Gastroesophageal sphincter (tissue), 4 donors: ENCODE data around the gene SYNCRIP. TPM values are rescaled to one million over a fixed set of nuclear protein-coding genes. Genes with fewer than 3 reads are reported as not detected.
"Not testable (repeated sequence)": the region's sequence is repeated elsewhere in the genome, so short reads cannot be mapped to it uniquely, and the experiment has no call there.

Source experiments
- ATAC-seq: fragments of 150-250 bp; one replicate; pipeline ENCODE4 v1.9.1; 2016; ENCODE audit warnings: mild to moderate bottlenecking, moderate library complexity
- H3K27ac ChIP-seq, 4 donors: fragments of 200-600 bp; sonication (generic) in 3 of 4; 1 replicate in 3 of 4; 2 replicates in 1 of 4; pipeline ENCODE4 v1.5.1; 2016 to 2019
- H3K27me3 ChIP-seq: fragments of 200-600 bp; sonication (generic); one replicate; pipeline ENCODE4 v1.5.1; 2019
- H3K36me3 ChIP-seq, 2 donors: fragments of 200-600 bp; sonication (generic); one replicate each; pipeline ENCODE4 v1.5.1; 2019; ENCODE audit warnings: control low read depth in 1 of 2
- H3K4me1 ChIP-seq, 3 donors: fragments of 200-600 bp; sonication (generic); 1 replicate in 2 of 3; 2 replicates in 1 of 3; pipeline ENCODE4 v1.5.1; 2016 to 2019; ENCODE audit warnings: control low read depth in 2 of 3
- H3K4me3 ChIP-seq, 2 donors: fragments of 200-600 bp; sonication (generic); one replicate each; pipeline ENCODE4 v1.5.1; 2019; ENCODE audit warnings: mild to moderate bottlenecking in 1 of 2, moderate library complexity in 1 of 2
- H3K9me3 ChIP-seq, 3 donors: fragments of 200-600 bp; sonication (generic); one replicate each; pipeline ENCODE4 v1.5.1; 2017 to 2019; ENCODE audit warnings: control low read depth in 2 of 3
- EP300 ChIP-seq: sonication (generic); formaldehyde crosslinking; IDR thresholded peaks from one replicate; pipeline ENCODE4 v1.6.1; 2017; ENCODE audit warnings: antibody characterized with exemption, mild to moderate bottlenecking
- POLR2A ChIP-seq, 2 donors: fragments of 450-650 bp; IDR thresholded peaks; one replicate each; pipeline ENCODE4 v1.6.1; 2017; ENCODE audit warnings: antibody characterized with exemption in 2 of 2, mild to moderate bottlenecking in 2 of 2, moderate library complexity in 1 of 2
- POLR2AphosphoS5 ChIP-seq: sonication (generic); formaldehyde crosslinking; IDR thresholded peaks from one replicate; pipeline ENCODE4 v1.6.1; 2017; ENCODE audit warnings: antibody characterized with exemption
- WGBS, 2 donors: methylation state at CpG; one replicate each; pipeline ENCODE4 v1.1.5; 2018; ENCODE audit warnings: low coverage in 1 of 2; 5-methylcytosine and 5-hydroxymethylcytosine counted together
- total RNA-seq, 4 donors: library from RNA; depleted of rRNA; stranded (reverse); fragments of >200 nt; gene quantifications; one replicate each; pipeline ENCODE4 v1.1.0, GENCODE V29; 2016
- TF ChIP-seq, protein P1 (sequence below), 4 experiments: fragments of 200-600 bp in 2 of 4; fragments of 450-650 bp in 2 of 4; sonication (generic) in 1 of 4; IDR thresholded peaks; one replicate each; pipeline ENCODE4 v1.5.1; 2017 to 2019; ENCODE audit warnings: antibody characterized with exemption in 4 of 4, mild to moderate bottlenecking in 2 of 4, moderate library complexity in 2 of 4

SYNCRIP gene
- total RNA-seq, 4 donors from 2014 or later = 78.4 to 105 (median 97.9) TPM

DNA sequence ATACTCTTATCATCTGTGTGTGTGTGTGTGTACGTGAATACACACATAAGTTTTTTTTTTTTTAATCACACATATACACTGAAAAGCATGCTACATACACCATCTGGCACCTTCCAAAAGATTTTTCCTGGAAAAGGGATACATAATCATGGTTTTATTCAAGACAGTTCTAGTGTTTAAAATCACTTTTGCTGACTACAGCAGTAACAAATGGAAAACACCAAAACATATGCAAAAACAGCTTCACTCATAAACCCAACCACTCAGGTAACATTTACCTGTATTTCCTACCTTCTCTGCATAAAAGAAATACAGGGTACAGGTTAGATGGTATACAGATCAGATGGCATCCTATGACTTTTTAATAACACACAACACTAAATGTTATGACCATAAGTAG lies 51.5 kb downstream of the SYNCRIP start:
- H3K27ac ChIP-seq = no peak overlapping the region
- peaks cover 0 to 29% (median 15%) of the 10 kb centered on the region in 3 donors for H3K4me1 ChIP-seq
- TF ChIP-seq EP300 (no peak), POLR2A (IDR thresholded peaks at IDR 0.05) (no peak), POLR2AphosphoS5 (no peak)
- TF ChIP-seq, protein P1, sequence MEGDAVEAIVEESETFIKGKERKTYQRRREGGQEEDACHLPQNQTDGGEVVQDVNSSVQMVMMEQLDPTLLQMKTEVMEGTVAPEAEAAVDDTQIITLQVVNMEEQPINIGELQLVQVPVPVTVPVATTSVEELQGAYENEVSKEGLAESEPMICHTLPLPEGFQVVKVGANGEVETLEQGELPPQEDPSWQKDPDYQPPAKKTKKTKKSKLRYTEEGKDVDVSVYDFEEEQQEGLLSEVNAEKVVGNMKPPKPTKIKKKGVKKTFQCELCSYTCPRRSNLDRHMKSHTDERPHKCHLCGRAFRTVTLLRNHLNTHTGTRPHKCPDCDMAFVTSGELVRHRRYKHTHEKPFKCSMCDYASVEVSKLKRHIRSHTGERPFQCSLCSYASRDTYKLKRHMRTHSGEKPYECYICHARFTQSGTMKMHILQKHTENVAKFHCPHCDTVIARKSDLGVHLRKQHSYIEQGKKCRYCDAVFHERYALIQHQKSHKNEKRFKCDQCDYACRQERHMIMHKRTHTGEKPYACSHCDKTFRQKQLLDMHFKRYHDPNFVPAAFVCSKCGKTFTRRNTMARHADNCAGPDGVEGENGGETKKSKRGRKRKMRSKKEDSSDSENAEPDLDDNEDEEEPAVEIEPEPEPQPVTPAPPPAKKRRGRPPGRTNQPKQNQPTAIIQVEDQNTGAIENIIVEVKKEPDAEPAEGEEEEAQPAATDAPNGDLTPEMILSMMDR (IDR thresholded peaks at IDR 0.05) = no peak
- H3K36me3 ChIP-seq = no peaks in the 10 kb centered on the region
- no peaks in the 10 kb centered on the region for H3K9me3 ChIP-seq
- no peak for ATAC-seq
- no peaks in the 10 kb centered on the region for H3K27me3 ChIP-seq
- H3K4me3 ChIP-seq = no peak overlapping the region
- 100% methylated on average over 1 of the region's 1 CpG for WGBS, 2 donors

DNA sequence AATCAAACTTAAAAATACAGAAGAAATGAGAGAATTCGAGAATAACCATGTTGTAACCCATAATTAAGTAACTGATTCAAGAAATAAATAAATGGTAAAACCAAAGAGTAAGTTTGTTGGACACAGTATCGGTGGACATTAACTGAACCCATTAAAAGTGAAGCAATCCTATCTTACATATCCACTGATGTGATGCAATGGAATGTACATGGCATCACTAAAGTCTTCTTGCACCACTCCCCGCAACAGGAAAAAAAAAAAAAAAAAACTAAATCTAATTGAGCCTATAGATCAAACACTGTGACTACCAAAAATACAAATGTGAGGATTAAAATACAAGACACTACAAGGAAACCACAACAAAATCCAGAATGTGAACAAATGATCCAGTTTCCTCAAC lies 56.9 kb downstream of the SYNCRIP start:
- no peaks in the 10 kb centered on the region for H3K36me3 ChIP-seq
- TF ChIP-seq POLR2AphosphoS5 = no peak
- TF ChIP-seq, protein P1 (IDR thresholded peaks at IDR 0.05) = no peak
- TF ChIP-seq EP300 = no peak
- no peak for TF ChIP-seq POLR2A (IDR thresholded peaks at IDR 0.05)
- H3K27me3 ChIP-seq = no peaks in the 10 kb centered on the region
- no peak for ATAC-seq
- peaks cover 0 to under 1% (median 0%) of the 10 kb centered on the region in 3 donors for H3K4me1 ChIP-seq
- no peak overlapping the region for H3K27ac ChIP-seq
- H3K4me3 ChIP-seq = no peak overlapping the region
- 93 to 94% methylated on average over 3 of the region's 3 CpGs for WGBS, 2 donors
- peaks cover 0 to 15% (median 0%) of the 10 kb centered on the region in 3 donors for H3K9me3 ChIP-seq

DNA sequence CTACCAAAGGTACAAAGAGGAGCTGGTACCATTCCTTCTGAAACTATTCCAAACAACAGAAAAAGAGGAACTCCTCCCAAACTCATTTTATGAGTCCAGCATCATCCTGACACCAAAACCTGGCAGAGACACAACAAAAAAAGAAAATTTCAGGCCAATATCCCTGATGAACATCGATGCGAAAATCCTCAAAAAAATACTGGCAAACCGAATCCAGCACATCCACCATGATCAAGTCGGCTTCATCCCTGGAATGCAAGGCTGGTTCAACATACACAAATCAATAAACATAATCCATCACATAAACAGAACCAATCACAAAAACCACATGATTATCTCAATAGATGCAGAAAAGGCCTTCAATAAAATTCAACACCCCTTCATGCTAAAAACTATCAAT lies 59.9 kb downstream of the SYNCRIP start:
- H3K9me3 ChIP-seq = peaks cover 0 to 15% (median 0%) of the 10 kb centered on the region in 3 donors
- not testable (repeated sequence) for ATAC-seq, H3K27ac ChIP-seq, H3K27me3 ChIP-seq, H3K4me3 ChIP-seq
- 98 to 100% methylated on average over 4 of the region's 4 CpGs for WGBS, 2 donors
- peaks cover 0 to 10% of the 10 kb centered on the region in 2 donors for H3K36me3 ChIP-seq
- H3K4me1 ChIP-seq = peaks cover 0 to 16% (median 0%) of the 10 kb centered on the region in 3 donors

DNA sequence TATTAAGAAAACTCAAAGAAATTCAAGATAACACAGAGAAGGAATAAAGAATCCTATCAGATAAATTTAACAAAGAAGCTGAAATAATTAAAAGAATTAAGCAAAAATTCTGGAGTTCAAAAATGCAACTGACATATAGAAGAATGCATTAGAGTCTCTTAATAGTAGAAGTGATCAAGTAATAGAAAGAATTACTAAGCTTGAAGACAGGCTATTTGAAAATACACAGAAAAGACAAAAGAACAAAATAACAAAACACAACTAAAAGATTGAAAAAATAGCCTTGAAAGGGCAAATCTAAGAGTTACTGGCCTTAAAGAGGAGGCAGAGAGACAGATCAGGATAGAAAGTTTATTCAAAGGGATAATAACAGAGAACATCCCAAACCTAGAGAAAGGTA lies 61.1 kb downstream of the SYNCRIP start:
- ATAC-seq = no peak
- Histone ChIP-seq H3K36me3 (peaks cover 0 to 11% of the 10 kb centered on the region in 2 donors), H3K27ac (no peak overlapping the region), H3K4me3 (no peak overlapping the region), H3K27me3 (no peaks in the 10 kb centered on the region), H3K9me3 (peaks cover 0 to 15% (median 0%) of the 10 kb centered on the region in 3 donors), H3K4me1 (peaks cover 0 to 26% (median 0%) of the 10 kb centered on the region in 3 donors)
- no peak for TF ChIP-seq POLR2AphosphoS5
- TF ChIP-seq EP300 = no peak
- TF ChIP-seq, protein P1 (IDR thresholded peaks at IDR 0.05) = no peak
- TF ChIP-seq POLR2A (IDR thresholded peaks at IDR 0.05) = no peak

DNA sequence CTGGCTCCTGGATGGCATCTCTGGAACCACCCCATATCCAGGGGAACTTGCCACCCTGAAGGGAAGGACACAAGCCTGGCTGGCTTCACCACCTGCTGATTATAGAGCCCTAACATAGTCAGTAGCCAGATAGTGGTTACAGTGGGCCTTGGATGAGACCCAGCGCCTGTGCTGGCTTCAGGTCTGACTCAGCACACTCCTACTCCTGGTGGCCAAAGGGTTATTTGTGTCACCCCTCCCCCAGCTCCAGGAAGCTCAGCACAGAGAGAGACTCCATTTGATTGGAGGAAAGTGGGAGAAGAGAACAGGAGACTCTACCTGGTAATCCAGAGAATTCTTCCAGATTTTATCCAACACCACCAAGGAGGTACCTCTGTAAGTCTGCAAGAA lies 61.8 kb downstream of the SYNCRIP start:
- no peaks in the 10 kb centered on the region for H3K27me3 ChIP-seq
- TF ChIP-seq EP300 = no peak
- TF ChIP-seq POLR2A (IDR thresholded peaks at IDR 0.05) = no peak
- peaks cover 0 to 26% (median 0%) of the 10 kb centered on the region in 3 donors for H3K4me1 ChIP-seq
- peaks cover 0 to 15% (median 0%) of the 10 kb centered on the region in 3 donors for H3K9me3 ChIP-seq
- no peak overlapping the region for H3K4me3 ChIP-seq
- peaks cover 0 to 11% of the 10 kb centered on the region in 2 donors for H3K36me3 ChIP-seq
- WGBS, 2 donors = no CpG with 5 or more reads among the region's 1 CpG
- no peak overlapping the region for H3K27ac ChIP-seq
- ATAC-seq = no peak

DNA sequence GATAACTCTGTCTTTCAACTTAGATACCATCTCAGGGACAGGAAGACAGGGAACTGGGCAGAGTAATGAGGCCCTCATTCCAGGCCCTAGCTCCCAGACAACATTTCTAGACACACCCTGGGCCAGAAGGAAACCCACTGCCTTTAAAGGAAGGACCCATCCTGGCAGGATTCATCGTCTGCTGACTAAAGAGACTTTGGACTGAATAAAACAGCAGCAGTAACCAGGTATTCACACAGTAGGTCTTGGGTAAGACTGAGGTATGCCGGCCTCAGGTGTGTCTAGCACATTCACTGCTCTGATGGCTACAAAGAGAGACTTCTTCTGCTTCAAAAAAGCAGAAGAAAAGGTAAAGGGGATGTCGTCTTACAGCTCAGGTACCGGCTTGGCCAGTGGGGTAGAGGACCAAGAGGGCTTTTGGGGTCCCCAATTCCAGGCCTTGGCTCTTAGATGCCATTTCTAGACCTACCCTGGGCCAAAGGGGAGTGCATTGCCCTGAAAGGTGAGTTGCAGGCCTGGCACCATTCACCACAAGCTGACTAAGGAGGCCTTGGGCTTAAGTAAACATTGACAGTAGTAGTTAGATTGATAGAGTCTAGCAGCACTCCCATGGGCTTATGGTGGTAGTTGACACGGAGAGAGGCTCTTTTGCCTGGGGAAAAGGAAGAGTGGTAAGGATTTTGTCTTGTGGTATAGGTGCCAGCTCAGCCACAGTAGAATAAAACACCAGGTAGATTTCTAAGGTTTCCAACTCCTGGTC lies 62.4 kb downstream of the SYNCRIP start:
- H3K4me3 ChIP-seq = no peak overlapping the region
- no peak overlapping the region for H3K27ac ChIP-seq
- peaks cover 0 to 26% (median 0%) of the 10 kb centered on the region in 3 donors for H3K4me1 ChIP-seq
- no peak for ATAC-seq
- WGBS, 2 donors = 78 to 83% methylated on average over 4 to 5 of the region's 5 CpGs
- H3K36me3 ChIP-seq = peaks cover 0 to 11% of the 10 kb centered on the region in 2 donors
- no peak for TF ChIP-seq POLR2AphosphoS5
- no peak for TF ChIP-seq POLR2A (IDR thresholded peaks at IDR 0.05)
- no peak for TF ChIP-seq EP300
- TF ChIP-seq, protein P1 (IDR thresholded peaks at IDR 0.05) = no peak
- H3K9me3 ChIP-seq = peaks cover 0 to 15% (median 0%) of the 10 kb centered on the region in 3 donors
- H3K27me3 ChIP-seq = no peaks in the 10 kb centered on the region
